Loucy (cell line): ENCODE results near the gene FADS2.

Experiments
- H2AFZ ChIP-seq: fragments of 200-600 bp; sonication (generic); 2 replicates; pipeline ENCODE4 v1.6.0; 2016; ENCODE audit warnings: antibody characterized with exemption, mild to moderate bottlenecking, low read length, moderate library complexity
- H3F3A ChIP-seq: fragments of 200-600 bp; 2 replicates; pipeline ENCODE4 v1.6.0; 2016; ENCODE audit warnings: antibody characterized with exemption, low read depth, mild to moderate bottlenecking
- H3K27me3 ChIP-seq: fragments of 200-600 bp; sonication (generic); 2 replicates; pipeline ENCODE4 v1.6.1; 2014; ENCODE audit warnings: low read length, mild to moderate bottlenecking; ENCODE audit not compliant: insufficient read depth, poor library complexity, severe bottlenecking
- H3K36me3 ChIP-seq: fragments of 200-600 bp; sonication (generic); 2 replicates; pipeline ENCODE4 v1.6.1; 2016; ENCODE audit warnings: low read length; ENCODE audit not compliant: insufficient read depth
- H3K4me1 ChIP-seq: fragments of 200-600 bp; sonication (generic); 2 replicates; pipeline ENCODE4 v1.5.1; 2014; ENCODE audit warnings: low read length, mild to moderate bottlenecking; ENCODE audit not compliant: insufficient read depth, poor library complexity, severe bottlenecking
- H3K4me2 ChIP-seq: fragments of 200-600 bp; sonication (generic); 2 replicates; pipeline ENCODE4 v1.6.0; 2014; ENCODE audit warnings: antibody characterized with exemption, low read length, low read depth, mild to moderate bottlenecking; ENCODE audit not compliant: poor library complexity, severe bottlenecking
- H3K4me3 ChIP-seq: fragments of 200-600 bp; sonication (generic); 2 replicates; pipeline ENCODE4 v1.5.1; 2014; ENCODE audit warnings: low read length, mild to moderate bottlenecking, mixed read lengths; ENCODE audit not compliant: poor library complexity, severe bottlenecking
- H3K79me2 ChIP-seq: fragments of 200-600 bp; sonication (generic); 2 replicates; pipeline ENCODE4 v1.6.1; 2014; ENCODE audit warnings: low read length; ENCODE audit not compliant: insufficient read depth
- H3K9ac ChIP-seq: fragments of 200-600 bp; sonication (generic); 2 replicates; pipeline ENCODE4 v1.6.0; 2014; ENCODE audit warnings: mild to moderate bottlenecking, low read depth, low read length, moderate library complexity; ENCODE audit not compliant: poor library complexity, severe bottlenecking
- H3K9me2 ChIP-seq: fragments of 200-600 bp; sonication (generic); replicated peaks from 2 replicates; pipeline ENCODE4 v1.6.1; 2016; ENCODE audit warnings: low read depth, low read length, mixed read lengths
- H3K9me3 ChIP-seq: fragments of 200-600 bp; sonication (generic); 2 replicates; pipeline ENCODE4 v1.6.1; 2014; ENCODE audit warnings: mild to moderate bottlenecking, antibody characterized with exemption, low read length, low read depth; ENCODE audit not compliant: insufficient read depth
- H4K20me1 ChIP-seq: fragments of 200-600 bp; sonication (generic); 2 replicates; pipeline ENCODE4 v1.6.0; 2014; ENCODE audit warnings: antibody characterized with exemption, low read length, mild to moderate bottlenecking; ENCODE audit not compliant: insufficient read depth, poor library complexity, severe bottlenecking
- CTCF ChIP-seq: fragments of 200-600 bp; sonication (generic); conservative IDR thresholded peaks from 2 replicates; pipeline ENCODE4 v1.5.1; 2014; ENCODE audit warnings: mild to moderate bottlenecking, antibody characterized with exemption, low read length
- EZH2phosphoT487 ChIP-seq: fragments of 200-600 bp; IDR thresholded peaks from 2 replicates; pipeline ENCODE4 v1.6.1; 2018; ENCODE audit warnings: antibody characterized with exemption, mild to moderate bottlenecking, moderate library complexity, borderline replicate concordance

The FADS2 gene

GRCh38 chr11:61855939-61856680, 28.0 kb downstream of the FADS2 start:
- TF ChIP-seq EZH2phosphoT487, result no peak
- TF ChIP-seq CTCF, result no peak
- peaks cover 94% of the 10 kb centered on the region; the same call in 1 of the 2 replicates for H3K36me3 ChIP-seq

GRCh38 chr11:61860054-61860903, 32.2 kb downstream of the FADS2 start:
- Histone ChIP-seq H3K4me3 (no peak overlapping the region), H3K9ac (no peak overlapping the region), H3K9me3 (no peaks in the 10 kb centered on the region), H3K9me2 (no peaks in the 10 kb centered on the region), H3K27me3 (no peaks in the 10 kb centered on the region), H3F3A (no peaks in the 10 kb centered on the region), H3K4me1 (no peaks in the 10 kb centered on the region), H4K20me1 (peaks cover 23% of the 10 kb centered on the region), H2AFZ (no peak overlapping the region), H3K36me3 (peaks cover 89% of the 10 kb centered on the region; the same call in 1 of the 2 replicates), H3K79me2 (peaks cover under 1% of the 10 kb centered on the region; the same call in 1 of the 2 replicates), H3K4me2 (no peak overlapping the region)
- TF ChIP-seq EZH2phosphoT487 (no peak), CTCF (no peak)

More at GRCh38 chr11:61855939-61856680, 28.0 kb downstream of the FADS2 start:
- no peak overlapping the region for H2AFZ ChIP-seq
- no peak overlapping the region for H3K9ac ChIP-seq
- no peaks in the 10 kb centered on the region for H3K9me3 ChIP-seq
- H3F3A ChIP-seq, result no peaks in the 10 kb centered on the region
- H4K20me1 ChIP-seq, result peaks cover 55% of the 10 kb centered on the region
- H3K4me3 ChIP-seq, result no peak overlapping the region
- H3K27me3 ChIP-seq, result no peaks in the 10 kb centered on the region
- H3K79me2 ChIP-seq, result peaks cover 31% of the 10 kb centered on the region; the same call in 1 of the 2 replicates
- no peaks in the 10 kb centered on the region for H3K4me1 ChIP-seq
- H3K4me2 ChIP-seq, result no peak overlapping the region
- no peaks in the 10 kb centered on the region for H3K9me2 ChIP-seq

- Histone ChIP-seq H3K4me2 (no peak overlapping the region), H3K9me2 (no peaks in the 10 kb centered on the region), H3K79me2 (no peaks in the 10 kb centered on the region), H3K4me1 (no peaks in the 10 kb centered on the region), H3K9ac (no peak overlapping the region), H4K20me1 (peaks cover 11% of the 10 kb centered on the region), H3F3A (no peaks in the 10 kb centered on the region), H3K27me3 (no peaks in the 10 kb centered on the region), H3K36me3 (peaks cover 89% of the 10 kb centered on the region; the same call in 1 of the 2 replicates), H3K9me3 (no peaks in the 10 kb centered on the region), H2AFZ (no peak overlapping the region), H3K4me3 (no peak overlapping the region)
- TF ChIP-seq EZH2phosphoT487, result no peak
- no peak for TF ChIP-seq CTCF
Observed at GRCh38 chr11:61861634-61862033, 33.5 kb downstream of the FADS2 start.
